Kidney (tissue), 14 donors: ENCODE results near the gene AKR1B1. TPM values are rescaled to one million over a fixed set of nuclear protein-coding genes. Genes with fewer than 3 reads are reported as not detected.

ENCODE experiments used
- DNase-seq, 5 donors: peaks; one replicate each; pipeline ENCODE4 v3.0.0-alpha.2; 2013 to 2020
- FAIRE-seq: peaks from 2 replicates; lab custom pipeline; 2012; peaks lifted over from hg19 to GRCh38; lab: Jason Lieb, UNC
- H3K27ac ChIP-seq, 2 donors: one replicate each; pipeline ENCODE4 v1.7.0; 2013; ENCODE audit warnings: low read depth in 2 of 2, low read length in 2 of 2, inconsistent platforms in 1 of 2
- H3K27me3 ChIP-seq: one replicate; pipeline ENCODE4 v1.7.1; 2013; ENCODE audit warnings: low read length, inconsistent platforms; ENCODE audit not compliant: control insufficient read depth, insufficient read depth
- H3K36me3 ChIP-seq, 3 donors: one replicate each; pipeline versions ENCODE4 v1.7.0 to v1.7.1; 2013; ENCODE audit warnings: low read length in 3 of 3, control low read depth in 1 of 3, inconsistent platforms in 1 of 3; ENCODE audit not compliant: insufficient read depth in 3 of 3, control insufficient read depth in 2 of 3
- H3K4me1 ChIP-seq, 3 donors: one replicate each; pipeline versions ENCODE4 v1.7.0 to v1.7.1; 2013; ENCODE audit warnings: low read length in 3 of 3, inconsistent platforms in 1 of 3, low read depth in 1 of 3; ENCODE audit not compliant: control insufficient read depth in 2 of 3, insufficient read depth in 2 of 3
- H3K4me3 ChIP-seq, 3 donors: one replicate each; pipeline versions ENCODE4 v1.7.0 to v1.8.1; 2013; ENCODE audit warnings: low read length in 3 of 3, control low read depth in 1 of 3, inconsistent platforms in 1 of 3
- H3K9ac ChIP-seq, 3 donors: one replicate each; pipeline versions ENCODE4 v1.7.0 to v1.7.1; 2013; ENCODE audit warnings: low read length in 3 of 3, control low read depth in 1 of 3, inconsistent platforms in 1 of 3
- H3K9me3 ChIP-seq, 3 donors: one replicate each; pipeline versions ENCODE4 v1.7.0 to v1.7.1; 2013; ENCODE audit warnings: low read length in 3 of 3, control low read depth in 1 of 3, inconsistent platforms in 1 of 3; ENCODE audit not compliant: control insufficient read depth in 2 of 3, insufficient read depth in 1 of 3
- CTCF ChIP-seq: IDR thresholded peaks from 3 replicates; pipeline ENCODE4 v1.5.1; 2012; ENCODE audit warnings: mild to moderate bottlenecking, moderate library complexity, borderline replicate concordance; ENCODE audit not compliant: insufficient read depth; ENCODE audit errors: extremely low read depth
- intact Hi-C: fragments of 100-400 bp; cut with DNase I; formaldehyde crosslinking; loops from one replicate; pipeline ENCODE4 v1.11.1; 2022
- polyA plus RNA-seq: library from polyadenylated mRNA; stranded (reverse); fragments of 350-450 nt; fragmentation: Illumina TruSeq; extraction: RNeasy Lipid Tissue Mini Kit (QIAGEN cat#74804); gene quantifications from one replicate; pipeline ENCODE4 v1.2.3, GENCODE V29; 2014; ENCODE audit warnings: low read depth, low replicate concordance; ENCODE audit not compliant: insufficient read depth
- total RNA-seq: library from RNA; stranded (reverse); fragmentation: NEBNext Ultra II Directional; extraction: Animal tissue kit (Norgen Biotek cat#: 25700); gene quantifications from one replicate; pipeline ENCODE4 v1.2.1, GENCODE V29; 2021
- donor health status: control.
- donor health status: control.
- donor health status: control.
- donor health status: control.
- donor health status: control.
- donor health status: DM: yes; HTN: yes; CAD: no.
- donor health status: Normal renal cell carcinoma (clear cell type).

The AKR1B1 gene
- total and polyA plus RNA-seq, 2 donors from 2014 or later = 93.8 to 183 TPM

GRCh38 chr7:134502463-134503371 lies 43.8 kb upstream of the AKR1B1 start:
- Histone ChIP-seq H3K9ac (no peak overlapping the region), H3K27me3 (no peaks in the 10 kb centered on the region), H3K4me1 (no peaks in the 10 kb centered on the region), H3K9me3 (no peaks in the 10 kb centered on the region), H3K27ac (no peak overlapping the region), H3K4me3 (no peak overlapping the region), H3K36me3 (no peaks in the 10 kb centered on the region)
- DNase-seq (no peak), FAIRE-seq (no peak)
- TF ChIP-seq CTCF = no peak
- intact Hi-C loops = no loop called here

GRCh38 chr7:134500982-134501381 lies 42.1 kb upstream of the AKR1B1 start:
- Histone ChIP-seq H3K9me3 (no peaks in the 10 kb centered on the region), H3K9ac (no peak overlapping the region), H3K36me3 (no peaks in the 10 kb centered on the region), H3K4me3 (no peak overlapping the region), H3K27me3 (no peaks in the 10 kb centered on the region), H3K4me1 (no peaks in the 10 kb centered on the region), H3K27ac (no peak overlapping the region)
- FAIRE-seq (no peak), DNase-seq (no peak)
- intact Hi-C loops = no loop called here
- TF ChIP-seq CTCF = no peak

- no peak for TF ChIP-seq CTCF
- H3K27ac ChIP-seq = no peak overlapping the region
- DNase-seq (no peak), FAIRE-seq (no peak)
- H3K9me3 ChIP-seq = no peaks in the 10 kb centered on the region
- no peaks in the 10 kb centered on the region for H3K27me3 ChIP-seq
- no peaks in the 10 kb centered on the region for H3K4me1 ChIP-seq
- no peaks in the 10 kb centered on the region for H3K36me3 ChIP-seq
- no peak overlapping the region for H3K4me3 ChIP-seq
- intact Hi-C loops = no loop called here
- H3K9ac ChIP-seq = no peak overlapping the region
Measured at GRCh38 chr7:134500406-134500805, 41.5 kb upstream of the AKR1B1 start.
